IMR-90 (cell line): ENCODE measurements around the gene TBC1D1. TPM values are rescaled to one million over a fixed set of nuclear protein-coding genes. Genes with fewer than 3 reads are reported as not detected.

Experiments used
- ATAC-seq: fragments of 200-7000 bp; cut with Tn5 transposase; 2 replicates; pipeline ENCODE4 v1.9.1; 2020; ENCODE audit warnings: low read depth, mild to moderate bottlenecking, moderate library complexity
- BruUV-seq: library from RNA; stranded (reverse); fragments of 400-500 nt; replicated peaks from 2 replicates; lab custom pipeline; 2021; lab: Mats Ljungman, UMichigan
- CTCF ChIA-PET: fragments of 300-600 bp; formaldehyde crosslinking; extraction: SDS; loops from one replicate; lab custom pipeline; 2021; ENCODE audit warnings: antibody characterized with exemption; lab: Yijun Ruan, JAX
- POLR2A ChIA-PET: fragments of 300-600 bp; sonication (Branson Sonifier 250); formaldehyde crosslinking; loops from one replicate; lab custom pipeline; 2022; ENCODE audit warnings: antibody characterized with exemption; ENCODE audit not compliant: unreplicated experiment; lab: Charles Lee
- DNase-seq: peaks from one replicate; pipeline ENCODE4 v3.0.0; 2013
- H2AFZ ChIP-seq: replicated peaks from 2 replicates; pipeline ENCODE3; 2013; ENCODE audit warnings: low read length, mild to moderate bottlenecking; ENCODE audit not compliant: poor library complexity
- H2AK5ac ChIP-seq: 2 replicates; pipeline ENCODE4 v1.6.1; 2013; ENCODE audit warnings: low read depth, low read length, inconsistent platforms
- H2AK9ac ChIP-seq: replicated peaks from 2 replicates; pipeline ENCODE3; 2013; ENCODE audit warnings: mild to moderate bottlenecking, low read depth, low read length, moderate library complexity; ENCODE audit not compliant: poor library complexity
- H2BK120ac ChIP-seq: 2 replicates; pipeline ENCODE4 v1.6.1; 2013; ENCODE audit warnings: low read depth, low read length, inconsistent platforms
- H2BK15ac ChIP-seq: 3 replicates; pipeline ENCODE4 v1.6.1; 2013; ENCODE audit warnings: low read depth, low read length, inconsistent platforms
- H2BK20ac ChIP-seq: 2 replicates; pipeline ENCODE4 v1.6.1; 2013; ENCODE audit warnings: low read depth, mild to moderate bottlenecking, inconsistent platforms, low read length, moderate library complexity
- H2BK5ac ChIP-seq: 2 replicates; pipeline ENCODE4 v1.6.1; 2013; ENCODE audit warnings: mild to moderate bottlenecking, low read depth, low read length, inconsistent platforms; ENCODE audit not compliant: poor library complexity, severe bottlenecking
- H3K14ac ChIP-seq: replicated peaks from 2 replicates; pipeline ENCODE4 v1.6.1; 2013; ENCODE audit warnings: low read depth, low read length, inconsistent platforms
- H3K18ac ChIP-seq: 2 replicates; pipeline ENCODE4 v1.6.1; 2013; ENCODE audit warnings: low read depth, low read length, control low read depth
- H3K23ac ChIP-seq: 2 replicates; pipeline ENCODE4 v1.6.1; 2013; ENCODE audit warnings: low read depth, low read length, inconsistent platforms
- H3K27ac ChIP-seq: 2 replicates; pipeline ENCODE4 v1.5.1; 2013; ENCODE audit warnings: mild to moderate bottlenecking, control low read depth, low read length; ENCODE audit not compliant: insufficient read depth
- H3K27me3 ChIP-seq: 2 replicates; pipeline ENCODE4 v1.6.1; 2013; ENCODE audit warnings: low read length; ENCODE audit not compliant: control insufficient read depth, insufficient read depth
- H3K36me3 ChIP-seq: 2 replicates; pipeline ENCODE4 v1.6.1; 2013; ENCODE audit warnings: low read length, mixed read lengths; ENCODE audit not compliant: control insufficient read depth, insufficient read depth
- H3K4ac ChIP-seq: 2 replicates; pipeline ENCODE4 v1.6.1; 2013; ENCODE audit warnings: low read depth, low read length, inconsistent platforms
- H3K4me1 ChIP-seq: 2 replicates; pipeline ENCODE4 v1.6.1; 2013; ENCODE audit warnings: low read length, mixed read lengths; ENCODE audit not compliant: control insufficient read depth, insufficient read depth
- H3K4me2 ChIP-seq: 2 replicates; pipeline ENCODE4 v1.6.1; 2013; ENCODE audit warnings: low read depth, mild to moderate bottlenecking, control low read depth, low read length, moderate library complexity
- H3K4me3 ChIP-seq: 2 replicates; pipeline ENCODE4 v1.5.1; 2013; ENCODE audit warnings: low read depth, mild to moderate bottlenecking, control low read depth, low read length, moderate library complexity; ENCODE audit not compliant: insufficient read depth
- H3K56ac ChIP-seq: 2 replicates; pipeline ENCODE4 v1.6.1; 2013; ENCODE audit warnings: low read length, inconsistent platforms; ENCODE audit not compliant: insufficient read depth; ENCODE audit errors: extremely low read depth
- H3K79me1 ChIP-seq, 2 experiments: 2 replicates each; pipeline ENCODE4 v1.6.1; 2013; ENCODE audit warnings: low read length in 2 of 2, inconsistent platforms in 1 of 2, low read depth in 1 of 2
- H3K9ac ChIP-seq: 2 replicates; pipeline ENCODE4 v1.6.1; 2013; ENCODE audit warnings: low read depth, low read length, control low read depth
- H3K9me1 ChIP-seq: 2 replicates; pipeline ENCODE4 v1.6.1; 2013; ENCODE audit warnings: low read length, inconsistent platforms; ENCODE audit not compliant: insufficient read depth
- H3K9me3 ChIP-seq: 2 replicates; pipeline ENCODE4 v1.6.1; 2013; ENCODE audit warnings: low read length; ENCODE audit not compliant: control insufficient read depth, insufficient read depth
- H4K20me1 ChIP-seq: 2 replicates; pipeline ENCODE4 v1.6.1; 2013; ENCODE audit warnings: low read length, inconsistent platforms; ENCODE audit not compliant: insufficient read depth
- H4K5ac ChIP-seq: 2 replicates; pipeline ENCODE4 v1.6.1; 2013; ENCODE audit warnings: mild to moderate bottlenecking, low read depth, low read length, control low read depth
- H4K8ac ChIP-seq, 2 experiments: 2 replicates each; pipeline ENCODE4 v1.6.1; 2013; ENCODE audit warnings: low read depth in 2 of 2, low read length in 2 of 2, control low read depth in 1 of 2, inconsistent platforms in 1 of 2
- H4K91ac ChIP-seq: 2 replicates; pipeline ENCODE4 v1.6.1; 2013; ENCODE audit warnings: low read depth, low read length, inconsistent platforms; ENCODE audit not compliant: insufficient read depth
- ELK1 ChIP-seq: fragments of 150-350 bp; IDR thresholded peaks from 2 replicates; pipeline ENCODE4 v1.6.1; 2016; ENCODE audit warnings: low read depth, mild to moderate bottlenecking, low read length, moderate library complexity, borderline replicate concordance
- MAZ ChIP-seq: IDR thresholded peaks from 2 replicates; pipeline ENCODE4 v1.6.1; 2012; ENCODE audit warnings: low read depth, mild to moderate bottlenecking, low read length, improper control_type of control experiment, moderate library complexity, borderline replicate concordance
- MXI1 ChIP-seq: IDR thresholded peaks from 2 replicates; pipeline ENCODE4 v1.6.1; 2012; ENCODE audit warnings: low read depth, mild to moderate bottlenecking, low read length, moderate library complexity, borderline replicate concordance
- POLR2A ChIP-seq: IDR thresholded peaks from 2 replicates; pipeline ENCODE4 v1.6.1; 2012; ENCODE audit warnings: mild to moderate bottlenecking, low read depth, low read length
- WGBS, 2 experiments: methylation state at CpG; one replicate each; pipeline versions ENCODE4 v1.1.5 to v1.1.7; 2013; ENCODE audit warnings: missing lambda C conversion rate in 2 of 2; ENCODE audit not compliant: insufficient read length in 1 of 2; ENCODE audit errors: extremely low coverage in 2 of 2; 5-methylcytosine and 5-hydroxymethylcytosine counted together
- dilution Hi-C: fragments of 300-500 bp; cut with HindIII; formaldehyde crosslinking; loops from one replicate; pipeline ENCODE4 v1.14.3; 2018; ENCODE audit warnings: low sequenced_read_pairs; ENCODE audit not compliant: unreplicated experiment
- in situ Hi-C: fragments of 300-500 bp; cut with MboI; formaldehyde crosslinking; loops from 3 replicates; pipeline ENCODE4 v1.14.3; 2019; ENCODE audit warnings: low sequenced_read_pairs, inconsistent platforms, mixed read lengths
- intact Hi-C: fragments of 100-400 bp; cut with micrococcal nuclease; formaldehyde crosslinking; loops from 2 replicates; pipeline ENCODE4 v1.10.0; 2022
- polyA plus RNA-seq, 3 experiments: library from polyadenylated mRNA; depleted of rRNA; stranded (reverse); fragments of >200 nt; gene quantifications; 2 replicates each; pipeline ENCODE4 v1.2.3, GENCODE V29; 2012; ENCODE audit warnings: low replicate concordance in 1 of 3
- total RNA-seq: library from RNA; depleted of rRNA; stranded (reverse); fragments of >200 nt; gene quantifications from 2 replicates; pipeline ENCODE4 v1.2.3, GENCODE V29; 2012

The TBC1D1 gene
- total and polyA plus RNA-seq, 2 of the 4 experiments (the other 2 are of a cell fraction): 42.4 to 104 TPM

- TF ChIP-seq ELK1 (no peak), MXI1 (no peak), MAZ (no peak), POLR2A (no peak; the same call in 1 of the 2 replicates)
- CTCF ChIA-PET: interaction anchor here (0.6 kb wide), 1 partner anchor 30 kb away, joined by 4 read pairs; no protein-coding TSS in a partner anchor
Measured at GRCh38 chr4:38130884-38131283, 240.0 kb downstream of the TBC1D1 start.

More at GRCh38 chr4:38130884-38131283, 240.0 kb downstream of the TBC1D1 start:
- Histone ChIP-seq H3K9ac (no peak overlapping the region), H2AK9ac (no peak overlapping the region), H3K4ac (peak overlapping the region; percentile 42; the same call in 1 of the 2 replicates), H2BK5ac (no peak overlapping the region), H3K56ac (no peak overlapping the region), H4K5ac (no peak overlapping the region), H3K79me1 (0 out of 4 replicates have a peak, but pooled peaks cover 0 to 8% of the 10 kb centered on the region in 2 experiments), H3K27me3 (no peaks in the 10 kb centered on the region), H4K91ac (no peak overlapping the region), H4K8ac (no peak overlapping the region), H3K4me2 (no peak overlapping the region), H3K36me3 (peaks cover 1% of the 10 kb centered on the region; the same call in 1 of the 2 replicates), H4K20me1 (no peaks in the 10 kb centered on the region), H2AFZ (no peak overlapping the region), H3K4me3 (no peak overlapping the region), H3K14ac (no peak overlapping the region), H2BK120ac (no peak overlapping the region), H2BK15ac (no peak overlapping the region), H3K27ac (no peak overlapping the region), H2AK5ac (no peak overlapping the region), H3K23ac (no peak overlapping the region), H3K4me1 (peaks cover 17% of the 10 kb centered on the region), H3K18ac (no peak overlapping the region), H2BK20ac (no peak overlapping the region), H3K9me3 (no peaks in the 10 kb centered on the region), H3K9me1 (peaks cover 16% of the 10 kb centered on the region)
- BruUV-seq: no TSS peak
- dilution Hi-C loops: no loop called here
- in situ Hi-C loops: no loop called here
- no CpG with 5 or more reads among the region's 3 CpGs for WGBS, 2 experiments
- DNase-seq (no peak), ATAC-seq (no peak)
- POLR2A ChIA-PET: no interaction called here
- intact Hi-C loops: loop anchor here (5.0 kb wide), 1 partner anchor 49 kb away; no protein-coding TSS in a partner anchor
